Adrenal gland (tissue), 12 donors: ENCODE measurements around the gene HES6. TPM values are rescaled to one million over a fixed set of nuclear protein-coding genes. Genes with fewer than 3 reads are reported as not detected.

Experiments used
- DNase-seq, 7 donors: peaks; one replicate each; pipeline ENCODE4 v3.0.0-alpha.2; 2019 to 2020
- H3K27ac ChIP-seq, 5 donors: fragments of 200-600 bp; sonication (generic) in 4 of 5; 1 replicate in 3 of 5; 2 replicates in 2 of 5; pipeline versions ENCODE4 v1.5.1 to v1.8.0; 2016 to 2020; ENCODE audit warnings: mild to moderate bottlenecking in 1 of 5
- H3K27me3 ChIP-seq: fragments of 200-600 bp; 2 replicates; pipeline ENCODE4 v1.8.0; 2021
- H3K36me3 ChIP-seq, 2 donors: fragments of 200-600 bp; replicated peaks in 1 of 2; 1 replicate in 1 of 2; 2 replicates in 1 of 2; pipeline versions ENCODE4 v1.5.1 to v1.8.0; 2018 to 2022
- H3K4me1 ChIP-seq, 2 donors: fragments of 200-600 bp; replicated peaks in 1 of 2; 1 replicate in 1 of 2; 2 replicates in 1 of 2; pipeline versions ENCODE4 v1.5.1 to v1.8.0; 2018 to 2021
- H3K4me3 ChIP-seq, 4 donors: fragments of 200-600 bp; sonication (generic) in 3 of 4; one replicate each; pipeline ENCODE4 v1.5.1; 2016 to 2018
- H3K9me3 ChIP-seq, 3 donors: fragments of 200-600 bp; sonication (generic) in 1 of 3; replicated peaks in 1 of 3; 1 replicate in 2 of 3; 2 replicates in 1 of 3; pipeline versions ENCODE4 v1.5.1 to v1.8.0; 2016 to 2021
- CTCF ChIP-seq, 6 experiments: fragments of 450-650 bp in 4 of 6; fragments of 200-600 bp in 2 of 6; sonication (generic) in 1 of 6; IDR thresholded peaks; 1 replicate in 5 of 6; 2 replicates in 1 of 6; pipeline versions ENCODE4 v1.5.1 to v1.8.0; 2016 to 2021; ENCODE audit warnings: antibody characterized with exemption in 6 of 6, mild to moderate bottlenecking in 2 of 6, moderate library complexity in 1 of 6
- POLR2A ChIP-seq, 2 donors: fragments of 450-650 bp; IDR thresholded peaks; one replicate each; pipeline ENCODE4 v1.6.1; 2017; ENCODE audit warnings: antibody characterized with exemption in 2 of 2, mild to moderate bottlenecking in 2 of 2, moderate library complexity in 1 of 2
- WGBS, 4 donors: extraction: QIAGEN DNeasy Blood & Tissue Kit in 2 of 4; methylation state at CpG; one replicate each; pipeline versions ENCODE4 v1.1.5 to v1.1.7; 2013 to 2017; 5-methylcytosine and 5-hydroxymethylcytosine counted together
- intact Hi-C, 2 donors: fragments of 100-400 bp; cut with DNase I; formaldehyde crosslinking; loops; one replicate each; pipeline versions ENCODE4 v1.14.1 to v1.15.0; 2022 to 2023
- polyA plus RNA-seq, 3 donors: library from polyadenylated mRNA; stranded (reverse); fragments of 200-250 nt in 2 of 3; fragments of 350-450 nt in 1 of 3; fragmentation: Illumina TruSeq in 1 of 3; extraction: RNeasy Lipid Tissue Mini Kit (QIAGEN cat#74804) in 1 of 3; gene quantifications; one replicate each; pipeline ENCODE4 v1.2.3, GENCODE V29; 2013 to 2014
- total RNA-seq, 9 donors: library from RNA; depleted of rRNA in 4 of 9; stranded (reverse); fragments of >200 nt in 4 of 9; fragments of 120-200 nt in 1 of 9; fragmentation: NEBNext Ultra II Directional in 1 of 9; extraction: Animal tissue kit (Norgen Biotek cat#: 25700) in 1 of 9; gene quantifications; one replicate each; pipeline versions ENCODE4 v1.1.0 to v1.2.4, GENCODE V29; 2013 to 2023
- donor health status: healthy with polysubstance abuse.
- donor health status: Bipolar disorder and iron deficiency.
- donor health status: DM: yes; HTN: yes; CAD: no.
- donor health status: DM: no; HTN: no; CAD: no.
- donor health status: DM: no; HTN: no; CAD: no.
- donor health status: DM: yes; HTN: yes; CAD: no.

The HES6 gene
- total and polyA plus RNA-seq, 12 donors: 4.3 to 21.6 (median 11.0) TPM

DNA sequence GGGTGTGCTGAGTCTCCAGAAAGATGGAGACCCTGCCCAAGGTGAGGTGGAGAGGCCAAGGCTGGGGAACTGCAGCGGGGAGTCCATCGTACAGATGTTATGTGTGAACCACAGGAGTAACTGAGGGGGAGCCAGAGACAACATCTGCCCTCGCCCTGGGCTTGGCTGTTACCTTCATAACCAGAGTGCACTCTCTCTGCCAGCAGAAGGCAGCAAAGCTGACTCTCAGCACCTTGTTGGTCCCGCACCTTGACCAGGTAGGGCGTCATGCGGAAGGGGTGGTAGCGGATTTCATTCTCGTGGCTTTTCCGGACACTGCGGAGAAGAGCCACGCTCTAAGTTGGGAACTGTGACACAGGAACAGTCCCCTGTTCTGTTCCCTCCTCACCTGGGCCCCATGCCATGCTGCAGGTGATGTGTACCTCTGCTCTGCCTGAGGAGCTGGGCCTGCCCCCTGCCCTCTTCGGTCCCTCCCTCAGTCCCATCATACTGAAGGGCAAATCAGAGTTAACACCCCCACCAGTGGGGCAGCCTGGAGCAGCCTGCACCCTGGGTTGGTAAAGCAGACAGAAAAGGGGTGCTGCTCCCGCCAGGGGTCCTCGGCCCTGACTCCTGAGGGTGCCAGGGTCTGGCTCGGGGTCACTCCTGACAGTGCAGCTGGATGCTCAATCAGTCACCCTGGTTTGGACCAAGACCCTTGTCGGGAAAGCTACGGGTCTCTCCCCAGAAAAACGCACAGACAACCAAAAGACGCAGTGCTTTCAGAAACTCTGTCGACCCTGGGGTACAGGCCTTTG, 28.2 kb upstream of the HES6 start:
- no peaks in the 10 kb centered on the region for H3K27me3 ChIP-seq
- WGBS, 4 donors: 89 to 93% (median 91%) methylated on average over 16 to 20 of the region's 20 CpGs
- H3K4me3 ChIP-seq: no peak overlapping the region
- no peaks in the 10 kb centered on the region for H3K9me3 ChIP-seq
- intact Hi-C loops: no loop called here
- peaks cover 0 to 51% of the 10 kb centered on the region in 2 donors for H3K36me3 ChIP-seq
- DNase-seq: no peak
- no peak overlapping the region for H3K27ac ChIP-seq
- H3K4me1 ChIP-seq: peaks cover 0 to 12% of the 10 kb centered on the region in 2 donors
- TF ChIP-seq CTCF (IDR thresholded peaks at IDR 0.05) (no peak), POLR2A (IDR thresholded peaks at IDR 0.05) (no peak)

GRCh38 chr2:238267341-238267710, 27.5 kb upstream of the HES6 start:
- TF ChIP-seq CTCF (IDR thresholded peaks at IDR 0.05): no peak
- TF ChIP-seq POLR2A (IDR thresholded peaks at IDR 0.05): no peak
- Histone ChIP-seq H3K27me3 (no peaks in the 10 kb centered on the region), H3K4me3 (no peak overlapping the region), H3K9me3 (no peaks in the 10 kb centered on the region), H3K4me1 (peaks cover 0 to 12% of the 10 kb centered on the region in 2 donors), H3K36me3 (peaks cover 0 to 43% of the 10 kb centered on the region in 2 donors), H3K27ac (no peak overlapping the region)
- intact Hi-C loops: no loop called here
- 100% methylated on average over 1 of the region's 1 CpG for WGBS, 4 donors
- no peak for DNase-seq

GRCh38 chr2:238265605-238266004, 25.8 kb upstream of the HES6 start:
- TF ChIP-seq CTCF (IDR thresholded peaks at IDR 0.05) (no peak), POLR2A (IDR thresholded peaks at IDR 0.05) (no peak)
- intact Hi-C loops: no loop called here
- Histone ChIP-seq H3K27me3 (no peaks in the 10 kb centered on the region), H3K4me1 (peaks cover 0 to 12% of the 10 kb centered on the region in 2 donors), H3K4me3 (no peak overlapping the region), H3K27ac (no peak overlapping the region), H3K36me3 (peaks cover 0 to 34% of the 10 kb centered on the region in 2 donors), H3K9me3 (no peaks in the 10 kb centered on the region)
- WGBS, 4 donors: 93 to 96% (median 94%) methylated on average over 11 of the region's 11 CpGs
- no peak for DNase-seq

DNA sequence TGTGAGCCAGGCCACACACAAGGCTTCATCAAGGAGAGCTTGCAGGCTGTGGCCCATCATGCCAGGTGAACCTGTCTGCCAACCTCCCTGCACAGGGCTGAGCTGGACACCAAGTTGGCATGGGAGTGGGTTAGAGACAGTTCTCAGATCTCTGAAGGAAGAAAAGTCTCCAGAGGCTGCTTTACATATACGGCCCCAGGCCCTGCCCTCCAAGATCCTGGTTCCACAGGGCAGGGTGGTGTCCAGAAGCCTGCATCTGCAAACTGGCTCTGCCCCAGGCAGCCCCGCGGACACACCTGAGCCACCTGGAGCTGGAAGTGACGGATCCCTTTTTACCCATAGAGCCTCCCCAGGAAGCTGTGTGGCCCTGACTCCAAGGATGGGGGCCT, 24.2 kb upstream of the HES6 start:
- H3K4me3 ChIP-seq: no peak overlapping the region
- 78 to 89% (median 85%) methylated on average over 3 to 4 of the region's 4 CpGs for WGBS, 4 donors
- H3K27me3 ChIP-seq: no peaks in the 10 kb centered on the region
- DNase-seq: no peak
- peak overlapping the region in 1 of 5 donors; percentile 49 for H3K27ac ChIP-seq
- peaks cover 0 to 12% of the 10 kb centered on the region in 2 donors for H3K4me1 ChIP-seq
- peaks cover 0 to 29% of the 10 kb centered on the region in 2 donors for H3K36me3 ChIP-seq
- TF ChIP-seq POLR2A (IDR thresholded peaks at IDR 0.05) (no peak), CTCF (IDR thresholded peaks at IDR 0.05) (no peak)
- H3K9me3 ChIP-seq: no peaks in the 10 kb centered on the region
- intact Hi-C loops: loop anchor here in 1 of 2 donors (5.0 kb wide), 1 partner anchor 407 kb away; the partner anchor contains the start of gene RAMP1
